ENCODE measurements around the gene MISP. TPM values are rescaled to one million over a fixed set of nuclear protein-coding genes. Genes with fewer than 3 reads are reported as not detected.
A peak's percentile ranks its signal among the peaks of the same experiment; 100 is the strongest.

Gene MISP
- total and polyA plus RNA-seq, 2 experiments from 2014 or later, result 0.27 to 0.28 TPM

DNA sequence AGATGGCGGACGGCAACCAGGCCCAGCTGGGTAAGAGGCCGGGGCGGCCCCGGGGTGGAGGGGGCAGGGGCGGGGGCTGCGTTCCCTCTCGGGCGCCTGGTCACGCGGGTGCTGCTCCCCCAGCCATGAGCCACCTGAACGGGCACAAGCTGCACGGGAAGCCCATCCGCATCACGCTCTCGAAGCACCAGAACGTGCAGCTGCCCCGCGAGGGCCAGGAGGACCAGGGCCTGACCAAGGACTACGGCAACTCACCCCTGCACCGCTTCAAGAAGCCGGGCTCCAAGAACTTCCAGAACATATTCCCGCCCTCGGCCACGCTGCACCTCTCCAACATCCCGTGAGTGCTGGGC lies 57.5 kb downstream of the MISP start:
- Histone ChIP-seq H3K27me3 (ENCODE audit: insufficient read depth) (no peaks in the 10 kb centered on the region), H3K4me3 (no peak overlapping the region), H3K36me3 (ENCODE audit: insufficient read depth) (peaks cover 49% of the 10 kb centered on the region), H3K27ac (ENCODE audit: low read depth) (no peak overlapping the region), H3K79me2 (replicated peaks; ENCODE audit: insufficient read depth) (peaks cover 48% of the 10 kb centered on the region), H3K4me2 (no peak overlapping the region), H3K4me1 (ENCODE audit: insufficient read depth) (no peaks in the 10 kb centered on the region; the same call in 1 of the 2 replicates), H3K9me2 (ENCODE audit: insufficient read depth) (no peaks in the 10 kb centered on the region), H3F3A (replicated peaks; ENCODE audit: low read depth) (peaks cover 72% of the 10 kb centered on the region), H4K20me1 (replicated peaks; ENCODE audit: insufficient read depth) (peaks cover 51% of the 10 kb centered on the region), H2AFZ (no peak overlapping the region)
- no peak for TF ChIP-seq JUNB (IDR thresholded peaks at IDR 0.05; ENCODE audit: unreplicated experiment)
- TF ChIP-seq ZNF331 (CRISPR knock-in tag; IDR thresholded peaks at IDR 0.05; ENCODE audit: low read depth), result no peak
- no peak; the same call in 1 of the 2 replicates for TF ChIP-seq POLR2AphosphoS5 (IDR thresholded peaks at IDR 0.05; ENCODE audit: low read depth)
- H3K4me1 Mint-ChIP-seq, result peaks cover 9% of the 10 kb centered on the region; the same call in 2 of the 3 replicates
- DNase-seq (ENCODE audit: low spot score) (no peak), ATAC-seq (no peak)
- no peak overlapping the region for H3K27ac Mint-ChIP-seq
- H3K36me3 Mint-ChIP-seq (ENCODE audit: low read depth), result peaks cover 70% of the 10 kb centered on the region
- H3K27me3 Mint-ChIP-seq (ENCODE audit: insufficient read depth, low read depth, poor library complexity), result peaks cover 36% of the 10 kb centered on the region
- no peaks in the 10 kb centered on the region; the same call in 2 of the 3 replicates for H3K9me3 Mint-ChIP-seq
- H3K4me3 Mint-ChIP-seq, result no peak overlapping the region

DNA sequence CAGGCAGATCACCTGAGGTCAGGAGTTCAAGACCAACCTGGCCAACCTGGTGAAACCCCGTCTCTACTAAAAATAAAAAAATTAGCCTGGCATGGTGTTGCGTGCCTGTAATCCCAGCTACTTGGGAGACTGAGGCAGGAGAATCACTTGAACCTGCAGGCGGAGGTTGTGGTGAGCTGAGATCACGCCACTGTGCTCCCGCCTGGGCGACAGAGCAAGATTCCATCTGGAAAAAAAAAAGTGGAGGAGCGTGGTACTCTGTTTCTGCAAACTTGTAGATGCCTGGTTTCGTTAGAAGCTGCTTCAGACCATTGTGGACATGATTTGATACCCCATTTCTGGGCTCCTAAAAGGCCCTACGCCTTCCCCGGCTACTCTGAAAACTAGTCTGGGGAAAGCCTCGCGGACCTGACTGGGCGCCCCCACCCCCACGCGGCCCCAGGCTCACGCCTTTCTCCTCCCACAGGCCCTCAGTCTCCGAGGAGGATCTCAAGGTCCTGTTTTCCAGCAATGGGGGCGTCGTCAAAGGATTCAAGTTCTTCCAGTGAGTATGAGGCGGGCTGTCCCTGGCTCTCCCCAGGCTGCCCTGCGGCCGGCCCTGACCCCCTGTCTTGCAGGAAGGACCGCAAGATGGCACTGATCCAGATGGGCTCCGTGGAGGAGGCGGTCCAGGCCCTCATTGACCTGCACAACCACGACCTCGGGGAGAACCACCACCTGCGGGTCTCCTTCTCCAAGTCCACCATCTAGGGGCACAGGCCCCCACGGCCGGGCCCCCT lies 59.4 kb downstream of the MISP start:
- Histone ChIP-seq H3K27ac (ENCODE audit: low read depth) (peak overlapping the region; percentile 22), H2AFZ (no peak overlapping the region), H3K4me1 (ENCODE audit: insufficient read depth) (no peaks in the 10 kb centered on the region; the same call in 1 of the 2 replicates), H3F3A (replicated peaks; ENCODE audit: low read depth) (peaks cover 60% of the 10 kb centered on the region), H3K36me3 (ENCODE audit: insufficient read depth) (peaks cover 41% of the 10 kb centered on the region), H3K4me2 (no peak overlapping the region), H3K27me3 (ENCODE audit: insufficient read depth) (no peaks in the 10 kb centered on the region), H3K79me2 (replicated peaks; ENCODE audit: insufficient read depth) (peaks cover 29% of the 10 kb centered on the region), H4K20me1 (replicated peaks; ENCODE audit: insufficient read depth) (peaks cover 41% of the 10 kb centered on the region), H3K4me3 (no peak overlapping the region), H3K9me2 (ENCODE audit: insufficient read depth) (no peaks in the 10 kb centered on the region)
- peak; percentile 21 for DNase-seq (ENCODE audit: low spot score)
- Mint-ChIP-seq H3K4me3 (no peak overlapping the region), H3K9me3 (no peaks in the 10 kb centered on the region; the same call in 2 of the 3 replicates), H3K27me3 (ENCODE audit: insufficient read depth, low read depth, poor library complexity) (peaks cover 36% of the 10 kb centered on the region), H3K4me1 (peaks cover 9% of the 10 kb centered on the region; the same call in 2 of the 3 replicates), H3K36me3 (ENCODE audit: low read depth) (peaks cover 66% of the 10 kb centered on the region), H3K27ac (no peak overlapping the region)
- ATAC-seq, result no peak
- TF ChIP-seq CREB1 (CRISPR knock-in tag; IDR thresholded peaks at IDR 0.05; ENCODE audit: low read depth) (no peak), ZNF462 (CRISPR knock-in tag; IDR thresholded peaks at IDR 0.05) (no peak), POLR2AphosphoS5 (IDR thresholded peaks at IDR 0.05; ENCODE audit: low read depth) (no peak; the same call in 1 of the 2 replicates), NANOG (IDR thresholded peaks at IDR 0.05; ENCODE audit: borderline replicate concordance) (no peak), ZNF331 (CRISPR knock-in tag; IDR thresholded peaks at IDR 0.05; ENCODE audit: low read depth) (no peak), EZH2 (IDR thresholded peaks at IDR 0.05; ENCODE audit: low read depth, unreplicated experiment) (no peak), ZNF114 (CRISPR knock-in tag; IDR thresholded peaks at IDR 0.05) (no peak), JUNB (IDR thresholded peaks at IDR 0.05; ENCODE audit: unreplicated experiment) (no peak), STAT1 (IDR thresholded peaks at IDR 0.05; ENCODE audit: unreplicated experiment) (no peak), EZH2phosphoT487 (IDR thresholded peaks at IDR 0.05; ENCODE audit: unreplicated experiment) (no peak)
- TF ChIP-seq, protein P1, sequence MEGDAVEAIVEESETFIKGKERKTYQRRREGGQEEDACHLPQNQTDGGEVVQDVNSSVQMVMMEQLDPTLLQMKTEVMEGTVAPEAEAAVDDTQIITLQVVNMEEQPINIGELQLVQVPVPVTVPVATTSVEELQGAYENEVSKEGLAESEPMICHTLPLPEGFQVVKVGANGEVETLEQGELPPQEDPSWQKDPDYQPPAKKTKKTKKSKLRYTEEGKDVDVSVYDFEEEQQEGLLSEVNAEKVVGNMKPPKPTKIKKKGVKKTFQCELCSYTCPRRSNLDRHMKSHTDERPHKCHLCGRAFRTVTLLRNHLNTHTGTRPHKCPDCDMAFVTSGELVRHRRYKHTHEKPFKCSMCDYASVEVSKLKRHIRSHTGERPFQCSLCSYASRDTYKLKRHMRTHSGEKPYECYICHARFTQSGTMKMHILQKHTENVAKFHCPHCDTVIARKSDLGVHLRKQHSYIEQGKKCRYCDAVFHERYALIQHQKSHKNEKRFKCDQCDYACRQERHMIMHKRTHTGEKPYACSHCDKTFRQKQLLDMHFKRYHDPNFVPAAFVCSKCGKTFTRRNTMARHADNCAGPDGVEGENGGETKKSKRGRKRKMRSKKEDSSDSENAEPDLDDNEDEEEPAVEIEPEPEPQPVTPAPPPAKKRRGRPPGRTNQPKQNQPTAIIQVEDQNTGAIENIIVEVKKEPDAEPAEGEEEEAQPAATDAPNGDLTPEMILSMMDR (conservative IDR thresholded peaks at IDR 0.05; ENCODE audit: low read depth in 2 of 2), result no peak
- TF ChIP-seq, protein P2, sequence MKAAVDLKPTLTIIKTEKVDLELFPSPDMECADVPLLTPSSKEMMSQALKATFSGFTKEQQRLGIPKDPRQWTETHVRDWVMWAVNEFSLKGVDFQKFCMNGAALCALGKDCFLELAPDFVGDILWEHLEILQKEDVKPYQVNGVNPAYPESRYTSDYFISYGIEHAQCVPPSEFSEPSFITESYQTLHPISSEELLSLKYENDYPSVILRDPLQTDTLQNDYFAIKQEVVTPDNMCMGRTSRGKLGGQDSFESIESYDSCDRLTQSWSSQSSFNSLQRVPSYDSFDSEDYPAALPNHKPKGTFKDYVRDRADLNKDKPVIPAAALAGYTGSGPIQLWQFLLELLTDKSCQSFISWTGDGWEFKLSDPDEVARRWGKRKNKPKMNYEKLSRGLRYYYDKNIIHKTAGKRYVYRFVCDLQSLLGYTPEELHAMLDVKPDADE (IDR thresholded peaks at IDR 0.05), result no peak
